WI38 (cell line): ENCODE data around the gene PREX1.
"Not testable (repeated sequence)": the region's sequence is repeated elsewhere in the genome, so short reads cannot be mapped to it uniquely, and the experiment has no call there.

Experiments used
- H3K4me3 ChIP-seq: 2 replicates; pipeline ENCODE4 v1.5.1; 2011; ENCODE audit warnings: low read depth, mild to moderate bottlenecking, control low read depth, low read length
- CTCF ChIP-seq: IDR thresholded peaks from 2 replicates; pipeline ENCODE4 v1.5.1; 2012; ENCODE audit warnings: low read depth, mild to moderate bottlenecking, control low read depth, low read length

PREX1 gene

DNA sequence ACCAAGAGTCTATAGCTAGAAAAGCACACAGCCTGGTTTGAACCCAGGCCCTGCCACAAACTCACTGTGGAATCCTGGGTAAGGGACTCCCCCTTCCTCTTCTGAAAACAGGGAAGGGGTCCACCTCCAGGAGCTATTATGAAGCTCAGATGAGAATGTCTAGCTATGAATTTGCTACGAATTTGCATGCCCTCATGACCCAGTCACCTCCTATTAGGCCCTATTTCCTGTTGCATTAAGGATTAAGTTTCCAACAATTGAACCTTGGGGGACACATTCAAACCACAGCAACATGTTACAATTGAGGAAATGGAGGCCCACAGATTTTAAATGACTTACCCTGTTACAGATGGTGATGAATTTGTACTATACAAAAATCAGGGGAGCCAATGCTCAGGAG is 46.2 kb downstream of the PREX1 start:
- TF ChIP-seq CTCF = no peak
- H3K4me3 ChIP-seq = no peak overlapping the region

DNA sequence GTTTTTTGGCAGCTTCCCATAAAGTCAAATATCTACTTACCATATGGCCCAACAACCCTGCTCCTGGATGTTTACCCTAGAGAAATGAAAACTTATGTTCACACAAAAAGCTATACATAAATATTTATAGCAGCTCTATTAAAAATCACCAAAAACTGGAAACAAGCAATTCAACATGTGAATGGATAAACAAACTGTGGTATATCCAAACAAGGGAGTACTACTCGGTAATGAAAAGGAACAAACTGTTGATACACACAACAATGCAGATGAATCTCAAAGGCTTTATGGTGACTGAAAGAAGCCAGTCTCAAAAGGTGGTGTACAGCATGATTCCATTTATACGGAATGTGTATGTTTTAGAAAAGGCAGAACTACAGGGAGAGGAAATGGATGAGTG is 48.4 kb downstream of the PREX1 start:
- no peak overlapping the region for H3K4me3 ChIP-seq
- TF ChIP-seq CTCF = no peak

DNA sequence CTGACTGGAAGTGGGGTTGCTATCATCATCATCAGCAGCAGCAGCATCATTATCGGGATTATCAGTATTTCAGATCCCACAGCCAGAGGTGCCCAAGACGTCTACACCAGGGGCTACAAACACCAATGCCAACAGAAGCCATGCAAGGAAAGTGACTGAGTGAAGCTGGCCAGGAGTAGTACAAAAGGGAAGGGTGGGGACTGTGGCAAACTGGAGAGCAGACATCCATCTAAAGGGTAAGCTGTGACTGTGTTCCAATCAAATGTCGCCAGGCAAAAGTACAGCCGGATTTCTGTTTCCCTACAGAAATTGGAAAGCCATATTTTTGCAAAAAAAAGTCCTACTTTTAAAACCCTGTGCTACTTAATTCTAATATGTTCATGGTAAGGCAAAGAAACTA is 50.0 kb downstream of the PREX1 start:
- TF ChIP-seq CTCF = no peak

GRCh38 chr20:48777005-48777404 is 50.8 kb downstream of the PREX1 start:
- TF ChIP-seq CTCF = no peak
- H3K4me3 ChIP-seq = no peak overlapping the region

More for the DNA sequence above, 50.0 kb downstream of the PREX1 start:
- H3K4me3 ChIP-seq = no peak overlapping the region

DNA sequence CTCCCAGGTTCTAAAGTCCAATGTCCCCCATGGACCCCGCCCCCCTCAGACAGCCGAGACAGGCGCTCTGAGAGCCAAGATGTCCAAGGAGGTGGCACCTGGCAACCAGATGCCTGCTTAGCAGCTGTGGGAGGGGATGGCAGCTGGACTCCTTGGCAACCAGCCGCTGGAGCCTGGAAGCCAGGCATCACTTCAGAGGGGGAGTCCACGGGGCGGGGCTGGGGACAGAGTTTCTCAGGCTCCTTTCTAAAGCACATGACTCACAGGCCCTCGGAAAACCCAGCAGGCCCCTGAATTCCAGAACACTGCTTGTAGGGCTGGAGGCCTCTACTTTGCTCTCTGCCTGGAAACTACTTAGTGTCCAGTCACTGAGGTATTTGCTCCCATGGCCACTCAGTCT is 51.5 kb downstream of the PREX1 start:
- TF ChIP-seq CTCF = no peak

DNA sequence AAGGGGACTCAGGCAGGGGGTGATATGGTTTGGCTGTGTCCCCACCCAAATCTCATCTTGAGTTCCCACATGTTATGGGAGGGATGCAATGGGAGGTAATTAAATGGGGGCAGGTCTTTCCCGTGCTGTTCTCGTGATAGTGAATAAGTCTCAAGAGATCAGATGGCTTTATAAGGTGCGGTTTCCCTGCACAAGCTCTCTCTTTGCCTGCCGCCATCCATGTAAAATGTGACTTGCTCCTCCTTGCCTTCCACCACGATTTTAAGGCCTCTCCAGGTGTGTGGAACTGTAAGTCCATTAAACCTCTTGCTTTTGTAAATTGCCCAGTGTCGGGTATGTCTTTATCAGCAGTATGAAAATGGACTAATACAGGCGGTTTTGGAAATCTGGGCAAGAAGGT is 52.3 kb downstream of the PREX1 start:
- not testable (repeated sequence) for H3K4me3 ChIP-seq

More for the DNA sequence above, 51.5 kb downstream of the PREX1 start:
- H3K4me3 ChIP-seq = no peak overlapping the region

- no peak overlapping the region for H3K4me3 ChIP-seq
- TF ChIP-seq CTCF = no peak
Measured at GRCh38 chr20:48774696-48775095, 53.1 kb downstream of the PREX1 start.

DNA sequence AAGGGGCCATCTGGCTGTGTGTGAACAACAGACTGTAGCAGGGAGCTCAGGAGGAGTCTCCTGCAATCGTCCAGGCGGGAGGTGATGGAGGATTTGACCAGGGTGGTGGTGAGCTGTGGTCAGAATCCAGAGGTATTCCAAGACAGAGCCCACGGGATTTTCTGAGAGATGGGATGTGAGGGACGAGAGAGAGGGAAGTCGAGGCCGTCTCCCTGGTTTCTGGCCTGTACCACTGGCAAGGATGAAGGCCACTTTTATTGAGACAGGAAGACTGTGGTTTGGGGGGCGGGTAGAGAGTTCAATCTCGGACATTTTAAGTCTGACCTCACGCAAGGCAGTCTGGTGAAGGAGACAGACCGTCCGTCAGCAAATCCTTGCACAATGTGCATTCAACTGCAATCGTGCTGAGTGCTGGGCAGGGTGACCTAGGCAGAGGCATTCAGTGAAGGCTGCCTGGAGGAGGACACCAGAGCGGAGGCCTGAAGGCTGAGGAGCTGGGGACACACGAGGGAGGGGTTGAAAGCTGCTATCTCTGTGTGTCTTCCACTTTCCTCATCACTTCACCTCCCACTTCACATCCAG is 53.9 kb downstream of the PREX1 start:
- TF ChIP-seq CTCF = no peak
- H3K4me3 ChIP-seq = no peak overlapping the region
